ENCODE results near the gene SEPTIN7.
"Not testable (repeated sequence)": the region's sequence is repeated elsewhere in the genome, so short reads cannot be mapped to it uniquely, and the experiment has no call there.

Gene SEPTIN7

GRCh38 chr7:35800718-35801391 is at the start of gene SEPTIN7:
Gene SEPTIN7 (plus strand): TSS chr7:35801057. CDS start chr7:35801210, 153 bp downstream.
- peak; percentile 95 for DNase-seq (ENCODE audit: low spot score)

- DNase-seq (ENCODE audit: low spot score) = no peak
Measured at GRCh38 chr7:35752742-35753141, 48.1 kb upstream of the SEPTIN7 start.

- peak; percentile 5 for DNase-seq (ENCODE audit: low spot score)
Measured at GRCh38 chr7:35753761-35754603, 46.9 kb upstream of the SEPTIN7 start.

- DNase-seq (ENCODE audit: low spot score) = no peak
Measured at GRCh38 chr7:35754741-35755140, 46.1 kb upstream of the SEPTIN7 start.

- no peak for DNase-seq (ENCODE audit: low spot score)
Measured at GRCh38 chr7:35755711-35756110, 45.1 kb upstream of the SEPTIN7 start.

GRCh38 chr7:35756453-35756852 is 44.4 kb upstream of the SEPTIN7 start:
- not testable (repeated sequence) for DNase-seq (ENCODE audit: low spot score)

- DNase-seq (ENCODE audit: low spot score) = no peak
Measured at GRCh38 chr7:35757574-35757973, 43.3 kb upstream of the SEPTIN7 start.

- DNase-seq (ENCODE audit: low spot score) = no peak
Measured at GRCh38 chr7:35758421-35758820, 42.4 kb upstream of the SEPTIN7 start.

- DNase-seq (ENCODE audit: low spot score) = no peak
Measured at GRCh38 chr7:35760143-35760745, 40.6 kb upstream of the SEPTIN7 start.

- DNase-seq (ENCODE audit: low spot score) = no peak
Measured at GRCh38 chr7:35761871-35762677, 38.8 kb upstream of the SEPTIN7 start.

GRCh38 chr7:35762781-35763180 is 38.1 kb upstream of the SEPTIN7 start:
- DNase-seq (ENCODE audit: low spot score) = no peak

GRCh38 chr7:35768346-35768745 is 32.5 kb upstream of the SEPTIN7 start:
- DNase-seq (ENCODE audit: low spot score) = no peak

GRCh38 chr7:35771776-35772175 is 29.1 kb upstream of the SEPTIN7 start:
- DNase-seq (ENCODE audit: low spot score) = no peak

- no peak for DNase-seq (ENCODE audit: low spot score)
Measured at GRCh38 chr7:35773994-35774393, 26.9 kb upstream of the SEPTIN7 start.

GRCh38 chr7:35776686-35777085 is 24.2 kb upstream of the SEPTIN7 start:
- no peak for DNase-seq (ENCODE audit: low spot score)

GRCh38 chr7:35777121-35777520 is 23.7 kb upstream of the SEPTIN7 start:
- no peak for DNase-seq (ENCODE audit: low spot score)

- no peak for DNase-seq (ENCODE audit: low spot score)
Measured at GRCh38 chr7:35780070-35780469, 20.8 kb upstream of the SEPTIN7 start.

GRCh38 chr7:35781200-35781701 is 19.6 kb upstream of the SEPTIN7 start:
- no peak for DNase-seq (ENCODE audit: low spot score)

GRCh38 chr7:35781767-35782515 is 18.9 kb upstream of the SEPTIN7 start:
- no peak for DNase-seq (ENCODE audit: low spot score)

- DNase-seq (ENCODE audit: low spot score) = no peak
Measured at GRCh38 chr7:35784332-35784731, 16.5 kb upstream of the SEPTIN7 start.

- DNase-seq (ENCODE audit: low spot score) = no peak
Measured at GRCh38 chr7:35785250-35785649, 15.6 kb upstream of the SEPTIN7 start.
